ENCODE results near the gene TMA7. TPM values are rescaled to one million over a fixed set of nuclear protein-coding genes. Genes with fewer than 3 reads are reported as not detected.
A peak's percentile ranks its signal among the peaks of the same experiment; 100 is the strongest.

Gene TMA7
- total and polyA plus RNA-seq, 9 of the 15 experiments (the other 6 are each of a cell fraction or from before 2014, with no cell fraction given): 209 to 1,003 (median 486) TPM

- TF ChIP-seq RNF219 (CRISPR knock-in tag; IDR thresholded peaks at IDR 0.05) (no peak), POLR3G (IDR thresholded peaks at IDR 0.05; ENCODE audit: extremely low read depth, insufficient read length, insufficient replicate concordance) (no peak), SMC3 (conservative IDR thresholded peaks at IDR 0.05; ENCODE audit: insufficient read depth, low read depth, low read length) (peak; percentile 36; the same call in 1 of the 2 replicates), CTCF (IDR thresholded peaks at IDR 0.05 in 2 of 3, conservative IDR thresholded peaks at IDR 0.05 in 1 of 3; ENCODE audit: insufficient read depth in 2 of 3, low read depth in 1 of 3, low read length in 3 of 3) (peak; percentile 57 to 62 (median 60)), ELF4 (CRISPR knock-in tag; IDR thresholded peaks at IDR 0.05) (no peak), BACH1 (tag; IDR thresholded peaks at IDR 0.05) (no peak), HMGXB4 (CRISPR knock-in tag; IDR thresholded peaks at IDR 0.05) (no peak), SMAD3 (CRISPR knock-in tag; conservative IDR thresholded peaks at IDR 0.05) (no peak), SIX5 (IDR thresholded peaks at IDR 0.05; ENCODE audit: borderline replicate concordance in 1 of 2, insufficient read depth in 1 of 2, low read depth in 1 of 2, low read length in 2 of 2) (no peak), RCOR1 (IDR thresholded peaks at IDR 0.05; ENCODE audit: borderline replicate concordance in 1 of 2, low read depth in 2 of 2, low read length in 2 of 2) (peak in 1 of 2 experiments; percentile 72; a peak in 1 of 4 replicates), TFAP4 (CRISPR knock-in tag; IDR thresholded peaks at IDR 0.05; ENCODE audit: borderline replicate concordance) (peak; percentile 64; the same call in 1 of the 2 replicates), ZNF232 (CRISPR knock-in tag; IDR thresholded peaks at IDR 0.05) (no peak), BHLHE40 (IDR thresholded peaks at IDR 0.05; ENCODE audit: low read length) (no peak; the same call in 1 of the 2 replicates), CREM (IDR thresholded peaks at IDR 0.05; ENCODE audit: low read depth) (no peak), DPF2 (IDR thresholded peaks at IDR 0.05) (peak; percentile 30; the same call in 1 of the 2 replicates), VEZF1 (CRISPR knock-in tag; IDR thresholded peaks at IDR 0.05) (no peak; the same call in 1 of the 2 replicates), U2AF1 (optimal IDR thresholded peaks at IDR 0.05; ENCODE audit: low read depth, low read length) (no peak)
Observed at GRCh38 chr3:48465531-48466378, 25.7 kb downstream of the TMA7 start (continued).

All from K562 (cell line).